ENCODE measurements around the gene SCYGR7.
"Not testable (repeated sequence)": the region's sequence is repeated elsewhere in the genome, so short reads cannot be mapped to it uniquely, and the experiment has no call there.

The SCYGR7 gene

DNA sequence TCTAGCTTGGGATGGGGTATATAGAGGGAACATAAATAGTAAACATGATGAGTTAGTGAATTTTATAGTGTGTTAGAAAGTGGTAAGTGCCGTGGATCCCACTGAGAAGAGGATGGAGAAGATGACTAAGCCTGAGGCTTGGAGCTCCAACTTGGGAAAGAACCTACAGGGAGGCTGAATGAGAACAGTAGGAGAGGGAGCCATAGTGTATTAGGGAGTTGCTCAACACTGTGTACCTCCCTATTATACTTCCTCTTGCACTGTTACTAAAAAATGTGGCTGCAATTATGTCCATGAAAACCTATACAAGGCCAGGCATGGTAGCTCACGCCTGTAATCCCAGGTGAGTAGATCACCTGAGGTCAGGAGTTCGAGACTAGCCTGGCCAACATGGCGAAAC, 7.5 kb upstream of the SCYGR7 start:
- DNase-seq (ENCODE audit: insufficient read length, low spot score): no peak
- TF ChIP-seq, protein P1, sequence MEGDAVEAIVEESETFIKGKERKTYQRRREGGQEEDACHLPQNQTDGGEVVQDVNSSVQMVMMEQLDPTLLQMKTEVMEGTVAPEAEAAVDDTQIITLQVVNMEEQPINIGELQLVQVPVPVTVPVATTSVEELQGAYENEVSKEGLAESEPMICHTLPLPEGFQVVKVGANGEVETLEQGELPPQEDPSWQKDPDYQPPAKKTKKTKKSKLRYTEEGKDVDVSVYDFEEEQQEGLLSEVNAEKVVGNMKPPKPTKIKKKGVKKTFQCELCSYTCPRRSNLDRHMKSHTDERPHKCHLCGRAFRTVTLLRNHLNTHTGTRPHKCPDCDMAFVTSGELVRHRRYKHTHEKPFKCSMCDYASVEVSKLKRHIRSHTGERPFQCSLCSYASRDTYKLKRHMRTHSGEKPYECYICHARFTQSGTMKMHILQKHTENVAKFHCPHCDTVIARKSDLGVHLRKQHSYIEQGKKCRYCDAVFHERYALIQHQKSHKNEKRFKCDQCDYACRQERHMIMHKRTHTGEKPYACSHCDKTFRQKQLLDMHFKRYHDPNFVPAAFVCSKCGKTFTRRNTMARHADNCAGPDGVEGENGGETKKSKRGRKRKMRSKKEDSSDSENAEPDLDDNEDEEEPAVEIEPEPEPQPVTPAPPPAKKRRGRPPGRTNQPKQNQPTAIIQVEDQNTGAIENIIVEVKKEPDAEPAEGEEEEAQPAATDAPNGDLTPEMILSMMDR (IDR thresholded peaks at IDR 0.05; ENCODE audit: insufficient read depth, missing control alignments): no peak
- no peak for FAIRE-seq

DNA sequence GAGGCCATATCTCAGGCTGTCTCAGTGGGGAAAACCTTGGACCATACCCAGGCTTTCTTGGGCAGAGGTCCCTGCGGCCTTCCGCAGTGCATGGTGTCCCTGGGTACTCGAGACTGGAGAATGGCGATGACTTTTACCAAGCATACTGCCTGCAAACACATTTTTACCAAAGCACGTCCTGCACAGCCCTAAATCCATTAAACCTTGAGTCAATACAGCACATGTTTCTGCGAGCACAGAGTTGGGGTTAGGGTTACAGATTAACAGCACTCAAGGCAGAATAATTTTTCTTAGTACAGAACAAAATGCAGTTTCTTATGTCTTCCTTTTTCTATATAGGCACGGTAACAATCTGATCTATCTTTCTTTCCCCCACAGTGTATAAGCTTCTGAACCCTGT, 5.3 kb upstream of the SCYGR7 start:
- not testable (repeated sequence) for FAIRE-seq; DNase-seq (ENCODE audit: insufficient read length, low spot score)

DNA sequence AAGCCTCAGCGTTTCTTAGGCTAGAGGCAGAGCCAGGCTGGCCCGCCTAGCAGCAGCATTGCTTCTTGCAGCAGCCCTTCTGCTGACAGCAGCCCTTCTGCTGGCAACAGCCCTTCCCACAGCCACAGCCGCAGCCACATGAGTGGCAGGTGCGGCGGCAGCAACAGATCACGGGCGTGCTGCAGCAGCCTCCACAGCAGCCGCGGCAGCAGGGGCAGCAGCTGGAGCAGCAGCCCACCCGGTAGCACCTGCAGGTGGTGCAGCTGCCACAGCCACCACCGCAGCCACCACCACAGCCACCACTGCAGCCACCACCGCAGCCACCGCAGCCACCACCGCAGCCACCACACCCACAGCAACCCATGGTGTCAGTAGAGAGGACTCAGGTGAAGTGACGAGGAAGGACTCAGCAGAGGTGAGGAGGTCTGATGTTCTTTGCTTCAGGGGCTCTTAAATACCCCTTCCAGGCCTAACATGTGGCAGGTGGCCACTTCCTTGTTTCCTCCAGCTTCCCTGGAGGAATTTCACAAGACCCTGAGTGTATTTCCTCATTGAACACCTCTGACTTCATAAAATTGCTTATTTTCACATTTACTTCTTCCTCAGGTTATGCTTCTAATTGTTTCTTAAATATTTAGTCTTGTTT, 3.6 kb upstream of the SCYGR7 start, which contains the start of gene SCYGR6:
Gene SCYGR6, minus strand, starts transcription at position 364 of the 646 bp plus-strand sequence. Its CDS starts 0 bp downstream, at position 364.
- FAIRE-seq (no peak), DNase-seq (ENCODE audit: insufficient read length, low spot score) (no peak)
- TF ChIP-seq, protein P1 (IDR thresholded peaks at IDR 0.05; ENCODE audit: insufficient read depth, missing control alignments): no peak

DNA sequence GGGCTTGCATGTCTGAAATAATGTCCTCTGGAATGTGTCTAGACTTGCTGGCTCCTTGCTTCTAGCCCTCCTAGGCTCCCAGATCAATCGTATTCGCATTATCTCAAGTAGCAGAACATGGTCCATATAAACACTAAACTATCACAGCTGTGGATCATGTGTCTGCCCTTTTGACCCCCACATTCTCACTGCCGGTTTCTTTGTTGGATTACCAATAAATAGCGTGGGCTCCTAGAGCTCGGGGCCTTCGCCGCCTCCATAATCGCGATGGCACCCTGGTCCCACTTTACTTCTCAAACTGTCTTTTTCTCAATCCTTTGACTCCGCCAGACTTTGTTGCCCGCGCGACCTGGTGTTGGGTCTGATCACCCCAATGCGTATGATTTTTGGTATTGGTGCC, 11.2 kb downstream of the SCYGR7 start:
- no peak for DNase-seq (ENCODE audit: insufficient read length, low spot score)
- TF ChIP-seq, protein P1 (IDR thresholded peaks at IDR 0.05; ENCODE audit: insufficient read depth, missing control alignments): no peak
- FAIRE-seq: no peak

DNA sequence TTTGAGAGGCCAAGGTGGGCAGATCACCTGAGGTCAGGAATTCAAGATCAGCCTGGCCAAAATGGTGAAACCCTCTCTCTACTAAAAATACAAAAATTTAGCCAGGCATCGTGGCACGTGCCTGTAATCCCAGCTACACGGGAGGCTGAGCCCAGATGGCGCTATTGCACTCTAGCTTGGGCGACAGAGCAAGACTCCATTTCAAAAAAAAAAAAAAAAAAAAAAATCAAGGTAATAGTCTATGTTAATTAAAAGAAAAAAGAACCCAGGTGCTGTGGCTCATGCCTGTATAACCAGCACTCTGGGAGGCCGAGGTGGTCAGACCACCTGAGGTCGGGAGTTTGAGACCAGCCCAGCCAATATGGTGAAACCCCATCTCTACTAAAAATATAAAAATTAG, 12.6 kb downstream of the SCYGR7 start:
- FAIRE-seq; DNase-seq (ENCODE audit: insufficient read length, low spot score): not testable (repeated sequence)
- TF ChIP-seq, protein P1 (IDR thresholded peaks at IDR 0.05; ENCODE audit: insufficient read depth, missing control alignments): peak; percentile 9

DNA sequence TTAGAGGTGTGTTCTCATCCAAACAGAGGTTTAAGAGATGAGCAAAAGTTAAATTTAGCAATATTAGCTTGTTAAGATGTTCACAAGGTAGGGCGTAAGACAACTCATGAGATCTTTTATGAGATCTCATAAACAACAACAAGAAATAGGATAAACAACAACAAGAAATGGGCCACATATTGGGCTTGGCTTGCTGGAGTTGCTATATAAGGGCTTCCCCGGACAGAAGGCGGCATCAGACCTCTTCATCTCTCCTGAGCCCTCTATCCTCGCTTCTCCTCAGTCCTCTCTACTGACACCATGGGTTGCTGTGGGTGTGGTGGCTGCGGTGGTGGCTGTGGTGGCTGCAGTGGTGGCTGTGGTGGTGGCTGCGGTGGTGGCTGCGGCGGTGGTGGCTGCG, 17.5 kb downstream of the SCYGR7 start, which contains the start of gene SCYGR8:
Gene SCYGR8, plus strand, starts transcription at position 301 of the 400 bp plus-strand sequence. Its CDS starts 0 bp downstream, at position 301.
- DNase-seq (ENCODE audit: insufficient read length, low spot score) (no peak), FAIRE-seq (no peak)
- TF ChIP-seq, protein P1 (IDR thresholded peaks at IDR 0.05; ENCODE audit: insufficient read depth, missing control alignments): no peak

DNA sequence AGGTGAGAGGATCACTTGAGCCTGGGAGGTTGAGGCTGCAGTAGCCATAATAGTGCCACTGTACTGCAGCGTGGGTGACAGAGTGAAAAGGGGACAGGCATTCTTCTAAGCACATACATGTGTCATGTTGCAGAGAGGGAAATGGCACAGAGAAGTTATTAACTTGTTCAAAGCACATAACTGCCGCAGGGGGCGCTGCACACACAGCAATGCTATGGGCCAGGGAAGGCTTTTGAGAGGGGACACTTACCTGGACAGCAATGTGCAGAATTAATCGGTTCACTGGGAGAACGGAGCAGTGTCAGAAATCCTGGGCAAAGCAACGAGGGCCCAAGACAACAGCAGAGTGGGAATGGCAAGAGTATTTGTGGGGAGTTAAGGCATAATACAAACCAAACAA, 19.9 kb downstream of the SCYGR7 start:
- DNase-seq (ENCODE audit: insufficient read length, low spot score) (no peak), FAIRE-seq (no peak)
- TF ChIP-seq, protein P1 (IDR thresholded peaks at IDR 0.05; ENCODE audit: insufficient read depth, missing control alignments): peak; percentile 20

DNA sequence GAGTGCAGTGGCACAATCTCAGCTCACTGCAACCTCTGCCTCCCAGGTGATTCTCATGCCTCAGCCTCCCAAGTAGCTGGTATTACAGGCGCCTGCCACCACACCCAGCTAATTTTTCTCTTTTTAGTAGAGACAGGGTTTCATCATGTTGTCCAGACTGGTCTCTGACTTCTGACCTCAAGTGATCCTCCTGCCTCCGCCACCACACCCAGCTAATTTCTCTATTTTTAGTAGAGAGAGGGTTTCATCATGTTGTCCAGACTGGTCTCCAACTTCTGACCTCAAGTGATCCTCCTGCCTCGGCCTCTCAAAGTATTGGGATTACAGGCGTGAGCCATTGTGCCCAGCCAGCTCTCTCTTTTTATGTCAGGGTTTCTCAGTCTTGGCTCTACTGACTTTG, 28.1 kb downstream of the SCYGR7 start:
- not testable (repeated sequence) for DNase-seq (ENCODE audit: insufficient read length, low spot score); FAIRE-seq
